Neural cell (in vitro differentiated cells): ENCODE results near the gene XXYLT1. TPM values are rescaled to one million over a fixed set of nuclear protein-coding genes. Genes with fewer than 3 reads are reported as not detected.

Experiments
- H2AFZ ChIP-seq: fragments of 200-600, 300-800 bp; sonication (generic), shearing (Covaris generic); 2 replicates; pipeline ENCODE4 v1.6.0; 2014; ENCODE audit warnings: low read depth, mild to moderate bottlenecking, antibody characterized with exemption, low read length, moderate library complexity
- H3F3A ChIP-seq: fragments of 200-600 bp; shearing (Covaris generic); 2 replicates; pipeline ENCODE4 v1.6.1; 2016; ENCODE audit warnings: mild to moderate bottlenecking, moderate library complexity, mixed read lengths, antibody characterized with exemption, low read length; ENCODE audit not compliant: insufficient read depth, poor library complexity, severe bottlenecking
- H3K27ac ChIP-seq: fragments of 200-600, 300-800 bp; sonication (generic), shearing (Covaris generic); 2 replicates; pipeline ENCODE4 v1.5.1; 2014; ENCODE audit warnings: mild to moderate bottlenecking, low read length, moderate library complexity
- H3K27me3 ChIP-seq: fragments of 300-800, 200-600 bp; sonication (generic), shearing (Covaris generic); 2 replicates; pipeline ENCODE4 v1.6.0; 2014; ENCODE audit warnings: mild to moderate bottlenecking, low read depth, low read length, moderate library complexity; ENCODE audit not compliant: insufficient read depth
- H3K36me3 ChIP-seq: fragments of 300-800, 200-600 bp; sonication (generic), shearing (Covaris generic); 2 replicates; pipeline ENCODE4 v1.5.1; 2014; ENCODE audit warnings: mild to moderate bottlenecking, antibody characterized with exemption, low read length, moderate library complexity; ENCODE audit not compliant: insufficient read depth
- H3K4me2 ChIP-seq: fragments of 300-800, 200-600 bp; sonication (generic), shearing (Covaris generic); 2 replicates; pipeline ENCODE4 v1.6.0; 2014; ENCODE audit warnings: mild to moderate bottlenecking, low read length
- H3K4me3 ChIP-seq: fragments of 300-800, 200-600 bp; sonication (generic), shearing (Covaris generic); 2 replicates; pipeline ENCODE4 v1.5.1; 2014; ENCODE audit warnings: mild to moderate bottlenecking, low read length, moderate library complexity
- H3K79me2 ChIP-seq: fragments of 200-600 bp; shearing (Covaris generic); replicated peaks from 2 replicates; pipeline ENCODE4 v1.6.0; 2014; ENCODE audit warnings: mild to moderate bottlenecking, low read length, moderate library complexity; ENCODE audit not compliant: insufficient read depth
- H3K9ac ChIP-seq: fragments of 300-800, 200-600 bp; sonication (generic), shearing (Covaris generic); 2 replicates; pipeline ENCODE4 v1.6.1; 2016; ENCODE audit warnings: mild to moderate bottlenecking, low read length, mixed read lengths
- H3K9me2 ChIP-seq: fragments of 200-600 bp; shearing (Covaris generic); 2 replicates; pipeline ENCODE4 v1.6.1; 2016; ENCODE audit warnings: mild to moderate bottlenecking, low read length, mixed read lengths; ENCODE audit not compliant: insufficient read depth
- H3K9me3 ChIP-seq: fragments of 200-600, 300-800 bp; sonication (generic), shearing (Covaris generic); 2 replicates; pipeline ENCODE4 v1.6.1; 2016; ENCODE audit warnings: mild to moderate bottlenecking, mixed run types, low read length, moderate library complexity, mixed read lengths
- H4K20me1 ChIP-seq: fragments of 200-600 bp; shearing (Covaris generic); 2 replicates; pipeline ENCODE4 v1.6.1; 2016; ENCODE audit warnings: mild to moderate bottlenecking, mixed run types; ENCODE audit not compliant: insufficient read depth
- CTCF ChIP-seq: fragments of 450-650 bp; IDR thresholded peaks from 2 replicates; pipeline ENCODE4 v1.5.1; 2014; ENCODE audit warnings: antibody characterized with exemption, mild to moderate bottlenecking, moderate library complexity; ENCODE audit not compliant: poor library complexity, severe bottlenecking
- EP300 ChIP-seq: fragments of 450-650 bp; conservative IDR thresholded peaks from 2 replicates; pipeline ENCODE4 v1.6.1; 2014; ENCODE audit warnings: antibody characterized with exemption, mild to moderate bottlenecking, moderate library complexity; ENCODE audit not compliant: poor library complexity, severe bottlenecking
- EZH2 ChIP-seq: fragments of 200-600, 300-800 bp; shearing (Covaris generic), sonication (generic); IDR thresholded peaks from 2 replicates; pipeline ENCODE4 v1.6.1; 2014; ENCODE audit warnings: antibody characterized with exemption, low read length, borderline replicate concordance, mild to moderate bottlenecking; ENCODE audit not compliant: insufficient read depth, poor library complexity, severe bottlenecking
- MXI1 ChIP-seq: fragments of 450-650 bp; conservative IDR thresholded peaks from 2 replicates; pipeline ENCODE4 v1.6.1; 2014; ENCODE audit warnings: antibody characterized with exemption, mild to moderate bottlenecking; ENCODE audit not compliant: poor library complexity, severe bottlenecking
- POLR2AphosphoS5 ChIP-seq: IDR thresholded peaks from 2 replicates; pipeline ENCODE4 v1.6.1; 2012
- RAD21 ChIP-seq: fragments of 450-650 bp; conservative IDR thresholded peaks from 2 replicates; pipeline ENCODE4 v1.6.1; 2014; ENCODE audit warnings: antibody characterized with exemption, mild to moderate bottlenecking, moderate library complexity
- REST ChIP-seq: IDR thresholded peaks from 2 replicates; pipeline ENCODE4 v1.6.1; 2012; ENCODE audit warnings: borderline replicate concordance
- SMC3 ChIP-seq: fragments of 450-650 bp; conservative IDR thresholded peaks from 2 replicates; pipeline ENCODE4 v1.6.1; 2014; ENCODE audit warnings: antibody characterized with exemption, mild to moderate bottlenecking, moderate library complexity; ENCODE audit not compliant: poor library complexity
- TAF1 ChIP-seq: IDR thresholded peaks from 2 replicates; pipeline ENCODE4 v1.6.1; 2012; ENCODE audit warnings: low read depth
- polyA plus RNA-seq: library from polyadenylated mRNA; depleted of rRNA; stranded (reverse); fragments of >200 nt; gene quantifications from 2 replicates; pipeline ENCODE4 v1.2.3, GENCODE V29; 2014

Gene XXYLT1
- polyA plus RNA-seq, 1 donor from 2014 or later: 25.4 TPM

- no peaks in the 10 kb centered on the region for H3K9me3 ChIP-seq
- H3F3A ChIP-seq: no peaks in the 10 kb centered on the region
- TF ChIP-seq RAD21: no peak
- no peak for TF ChIP-seq CTCF
- no peak for TF ChIP-seq MXI1
- no peak for TF ChIP-seq EZH2
- TF ChIP-seq TAF1: no peak
- TF ChIP-seq POLR2AphosphoS5: no peak
- no peak for TF ChIP-seq SMC3
- no peak for TF ChIP-seq EP300
- TF ChIP-seq REST: no peak
- no peak overlapping the region for H3K4me2 ChIP-seq
- no peak overlapping the region for H3K9ac ChIP-seq
- no peaks in the 10 kb centered on the region for H4K20me1 ChIP-seq
- no peaks in the 10 kb centered on the region for H3K36me3 ChIP-seq
- no peak overlapping the region for H3K27ac ChIP-seq
- H2AFZ ChIP-seq: no peak overlapping the region
- no peaks in the 10 kb centered on the region for H3K79me2 ChIP-seq
- no peaks in the 10 kb centered on the region for H3K27me3 ChIP-seq
- no peak overlapping the region for H3K4me3 ChIP-seq
- H3K9me2 ChIP-seq: no peaks in the 10 kb centered on the region
Observed at GRCh38 chr3:195207731-195208130, 63.2 kb downstream of the XXYLT1 start.

GRCh38 chr3:195207056-195207455 is 63.9 kb downstream of the XXYLT1 start:
- H3K36me3 ChIP-seq: no peaks in the 10 kb centered on the region
- H3K27ac ChIP-seq: no peak overlapping the region
- no peaks in the 10 kb centered on the region for H3F3A ChIP-seq
- H3K9ac ChIP-seq: no peak overlapping the region
- H3K4me3 ChIP-seq: no peak overlapping the region
- no peaks in the 10 kb centered on the region for H4K20me1 ChIP-seq
- no peak overlapping the region for H3K4me2 ChIP-seq
- no peaks in the 10 kb centered on the region for H3K79me2 ChIP-seq
- no peaks in the 10 kb centered on the region for H3K9me2 ChIP-seq
- H2AFZ ChIP-seq: no peak overlapping the region
- H3K9me3 ChIP-seq: no peaks in the 10 kb centered on the region
- H3K27me3 ChIP-seq: no peaks in the 10 kb centered on the region
- TF ChIP-seq MXI1: no peak
- TF ChIP-seq SMC3: no peak
- TF ChIP-seq RAD21: no peak
- TF ChIP-seq EZH2: no peak
- TF ChIP-seq REST: no peak
